ENCODE results near the gene CSNK1E.

Gene CSNK1E

DNA sequence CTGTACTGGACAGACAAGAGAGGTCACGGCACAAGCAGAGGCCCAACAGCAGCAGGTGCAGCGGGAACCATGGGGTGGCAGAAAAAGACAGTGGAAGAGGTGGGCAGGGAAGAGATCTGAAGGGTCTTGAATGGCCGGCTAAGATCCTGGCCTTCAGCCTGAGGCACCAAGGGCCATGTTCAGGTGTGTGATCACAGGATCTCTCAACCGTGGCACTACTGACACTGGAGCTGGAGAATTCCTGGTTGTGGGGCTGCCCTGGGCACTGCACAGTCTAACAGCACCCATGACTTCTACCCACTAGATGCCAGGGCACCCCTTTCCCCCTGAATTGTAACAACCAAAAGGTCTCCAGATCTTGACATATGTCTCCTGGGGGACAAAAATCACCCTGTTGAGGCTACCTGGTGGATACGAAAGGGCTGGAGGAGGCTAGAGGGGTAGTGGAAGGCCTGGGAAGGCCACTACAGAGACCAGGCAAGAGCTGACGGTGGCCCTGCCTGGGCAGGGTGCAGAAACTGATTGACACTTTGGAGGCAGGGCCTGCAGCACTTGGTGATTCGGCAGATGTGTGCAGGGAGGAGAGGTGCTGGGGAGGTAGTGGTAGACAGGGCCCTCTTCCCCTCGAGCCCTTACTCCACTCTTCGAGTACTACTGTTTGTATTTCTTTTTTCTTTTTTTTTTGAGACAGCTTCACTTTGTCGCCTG lies 8.3 kb downstream of the CSNK1E start:
- no peak overlapping the region for H3K27ac ChIP-seq
- TF ChIP-seq ZFX (IDR thresholded peaks at IDR 0.05), result no peak
- TF ChIP-seq, protein P1, sequence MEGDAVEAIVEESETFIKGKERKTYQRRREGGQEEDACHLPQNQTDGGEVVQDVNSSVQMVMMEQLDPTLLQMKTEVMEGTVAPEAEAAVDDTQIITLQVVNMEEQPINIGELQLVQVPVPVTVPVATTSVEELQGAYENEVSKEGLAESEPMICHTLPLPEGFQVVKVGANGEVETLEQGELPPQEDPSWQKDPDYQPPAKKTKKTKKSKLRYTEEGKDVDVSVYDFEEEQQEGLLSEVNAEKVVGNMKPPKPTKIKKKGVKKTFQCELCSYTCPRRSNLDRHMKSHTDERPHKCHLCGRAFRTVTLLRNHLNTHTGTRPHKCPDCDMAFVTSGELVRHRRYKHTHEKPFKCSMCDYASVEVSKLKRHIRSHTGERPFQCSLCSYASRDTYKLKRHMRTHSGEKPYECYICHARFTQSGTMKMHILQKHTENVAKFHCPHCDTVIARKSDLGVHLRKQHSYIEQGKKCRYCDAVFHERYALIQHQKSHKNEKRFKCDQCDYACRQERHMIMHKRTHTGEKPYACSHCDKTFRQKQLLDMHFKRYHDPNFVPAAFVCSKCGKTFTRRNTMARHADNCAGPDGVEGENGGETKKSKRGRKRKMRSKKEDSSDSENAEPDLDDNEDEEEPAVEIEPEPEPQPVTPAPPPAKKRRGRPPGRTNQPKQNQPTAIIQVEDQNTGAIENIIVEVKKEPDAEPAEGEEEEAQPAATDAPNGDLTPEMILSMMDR (conservative IDR thresholded peaks at IDR 0.05), result no peak

- no peak overlapping the region; the same call in 1 of the 2 replicates for H3K27ac ChIP-seq
- TF ChIP-seq ZFX (IDR thresholded peaks at IDR 0.05), result no peak
- TF ChIP-seq, protein P1 (conservative IDR thresholded peaks at IDR 0.05), result no peak
Measured at GRCh38 chr22:38305471-38306448, 11.5 kb downstream of the CSNK1E start.

DNA sequence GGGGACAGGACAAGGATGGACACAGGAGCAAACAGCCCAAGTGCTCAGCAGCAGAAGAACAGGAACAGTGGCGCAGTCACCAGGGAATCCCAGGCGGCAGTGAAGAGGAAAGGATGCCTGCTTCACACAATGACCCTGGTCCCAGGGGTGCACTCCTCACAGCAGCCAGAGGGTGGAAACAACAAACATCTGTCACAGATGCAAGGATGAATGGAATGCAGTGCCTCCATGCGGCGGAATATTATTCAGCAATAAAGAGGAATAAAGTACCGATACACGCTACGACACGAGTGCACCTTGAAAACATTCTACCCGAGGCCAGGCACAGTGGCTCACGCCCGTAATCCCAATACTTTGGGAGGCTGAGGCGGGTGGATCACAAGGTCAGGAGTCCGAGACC lies 12.7 kb downstream of the CSNK1E start:
- TF ChIP-seq, protein P1 (conservative IDR thresholded peaks at IDR 0.05), result no peak
- TF ChIP-seq ZFX (IDR thresholded peaks at IDR 0.05), result no peak
- H3K27ac ChIP-seq, result no peak overlapping the region

DNA sequence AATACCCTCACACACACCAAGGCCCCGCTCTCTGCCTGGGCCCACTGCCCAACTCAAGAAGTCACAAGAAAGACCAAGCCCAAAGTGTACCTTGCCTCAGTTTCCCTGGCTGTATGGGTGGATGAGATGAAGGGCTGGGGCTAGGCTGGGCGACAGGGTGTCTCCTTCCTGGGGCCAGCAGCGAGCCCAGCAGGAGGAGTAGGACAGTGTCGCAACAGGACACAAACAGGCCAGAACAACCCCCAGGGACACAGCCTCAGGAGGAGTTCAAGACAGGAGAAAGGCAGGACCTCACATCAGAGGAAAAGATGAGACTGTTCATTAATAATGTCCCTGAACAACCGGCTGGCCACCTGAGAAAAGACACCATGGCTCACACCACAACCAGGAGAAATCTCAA lies 13.3 kb downstream of the CSNK1E start:
- no peak overlapping the region for H3K27ac ChIP-seq
- TF ChIP-seq, protein P1 (conservative IDR thresholded peaks at IDR 0.05), result no peak
- TF ChIP-seq ZFX (IDR thresholded peaks at IDR 0.05), result no peak

DNA sequence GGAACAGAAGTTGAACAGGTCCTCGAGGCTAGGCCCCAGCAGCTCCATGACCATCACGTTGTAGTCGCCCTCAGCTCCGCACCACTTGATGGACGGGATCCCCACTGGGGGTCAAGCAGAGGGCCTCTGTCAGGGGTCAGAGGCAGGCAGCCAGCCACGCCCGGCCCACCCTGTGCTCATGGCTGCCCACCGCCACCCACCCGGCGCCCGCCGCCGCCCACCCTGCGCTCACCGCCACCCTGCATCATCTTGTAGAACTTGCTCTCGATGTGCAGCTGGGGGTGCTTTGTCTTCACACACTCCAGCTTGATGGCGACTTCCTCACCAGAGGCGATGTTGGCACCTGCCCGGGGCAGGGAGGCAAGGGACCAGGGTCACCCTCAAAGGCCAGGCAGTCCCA lies 14.3 kb downstream of the CSNK1E start:
- TF ChIP-seq, protein P1 (conservative IDR thresholded peaks at IDR 0.05), result no peak
- TF ChIP-seq ZFX (IDR thresholded peaks at IDR 0.05), result no peak
- no peak overlapping the region for H3K27ac ChIP-seq

DNA sequence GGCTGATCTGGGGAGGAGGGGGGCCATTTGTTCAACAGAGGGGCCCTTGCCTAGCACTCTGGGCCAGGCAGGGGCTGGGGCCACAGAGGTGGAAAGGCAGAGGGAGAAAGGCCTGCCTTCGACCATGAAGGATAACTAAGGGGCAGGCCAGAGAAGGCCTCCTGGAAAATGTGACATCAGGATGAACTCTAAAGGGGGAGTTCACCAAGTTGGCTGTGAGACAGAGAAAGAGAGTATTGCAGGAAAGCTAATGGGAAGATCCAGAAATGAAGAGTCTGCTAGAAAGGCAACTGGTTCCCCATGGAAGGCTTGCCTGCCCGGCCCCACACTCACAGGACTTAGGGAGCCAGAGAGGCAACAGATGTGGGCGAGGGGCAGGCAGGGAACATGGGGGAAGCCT lies 16.3 kb downstream of the CSNK1E start:
- no peak overlapping the region for H3K27ac ChIP-seq

More for the DNA sequence above, 16.3 kb downstream of the CSNK1E start:
- TF ChIP-seq, protein P1 (conservative IDR thresholded peaks at IDR 0.05), result no peak
- no peak for TF ChIP-seq ZFX (IDR thresholded peaks at IDR 0.05)
